Activated naive CD4-positive, alpha-beta T cell treated with Interleukin-2 at 50 U/mL for 16 hours (primary cell): ENCODE data around the gene TENM3.
"Not testable (repeated sequence)": the region's sequence is repeated elsewhere in the genome, so short reads cannot be mapped to it uniquely, and the experiment has no call there.

Source experiments
- DNase-seq: peaks from one replicate; pipeline ENCODE4 v3.0.0-alpha.2; 2020

TENM3 gene

GRCh38 chr4:182228991-182229577 is 14.1 kb upstream of the TENM3 start:
- DNase-seq, result no peak

- DNase-seq, result no peak
These were observed 12.9 kb upstream of the TENM3 start for GRCh38 chr4:182230256-182230655.

GRCh38 chr4:182231080-182231479 is 12.1 kb upstream of the TENM3 start:
- DNase-seq, result no peak

- DNase-seq, result no peak
These were observed 11.7 kb upstream of the TENM3 start for GRCh38 chr4:182231496-182231895.

GRCh38 chr4:182233310-182234090 is 9.7 kb upstream of the TENM3 start:
- no peak for DNase-seq

- no peak for DNase-seq
These were observed 8.0 kb upstream of the TENM3 start for GRCh38 chr4:182235021-182235795.

GRCh38 chr4:182236186-182236585 is 7.0 kb upstream of the TENM3 start:
- no peak for DNase-seq

- not testable (repeated sequence) for DNase-seq
These were observed 6.2 kb upstream of the TENM3 start for GRCh38 chr4:182237010-182237409.

GRCh38 chr4:182238355-182238931 is 4.8 kb upstream of the TENM3 start:
- DNase-seq, result no peak

GRCh38 chr4:182240161-182241130 is 2.8 kb upstream of the TENM3 start:
- DNase-seq, result no peak

- not testable (repeated sequence) for DNase-seq
These were observed 942 bp upstream of the TENM3 start for GRCh38 chr4:182242260-182242659.

- DNase-seq, result no peak
These were observed 415 bp upstream of the TENM3 start for GRCh38 chr4:182242787-182243186.

- no peak for DNase-seq
These were observed 1.8 kb downstream of the TENM3 start for GRCh38 chr4:182245041-182245440.

GRCh38 chr4:182245541-182246215 is 2.5 kb downstream of the TENM3 start:
- DNase-seq, result no peak

- DNase-seq, result no peak
These were observed 3.4 kb downstream of the TENM3 start for GRCh38 chr4:182246401-182247205.

GRCh38 chr4:182248295-182248694 is 5.1 kb downstream of the TENM3 start:
- no peak for DNase-seq

- no peak for DNase-seq
These were observed 7.2 kb downstream of the TENM3 start for GRCh38 chr4:182250446-182250845.

GRCh38 chr4:182251116-182251515 is 7.9 kb downstream of the TENM3 start:
- no peak for DNase-seq

GRCh38 chr4:182252220-182252619 is 9.0 kb downstream of the TENM3 start:
- DNase-seq, result no peak

GRCh38 chr4:182254026-182254780 is 11.0 kb downstream of the TENM3 start:
- DNase-seq, result no peak
